ENCODE measurements around the gene TTC22.

TTC22 gene

GRCh38 chr1:54845772-54846171 lies 44.6 kb upstream of the TTC22 start:
- ATAC-seq = no peak
- TF ChIP-seq ARNTL (CRISPR knock-in tag; IDR thresholded peaks at IDR 0.05; ENCODE audit: borderline replicate concordance, low read depth) (no peak), TSHZ2 (CRISPR knock-in tag; IDR thresholded peaks at IDR 0.05) (no peak), ZNF70 (CRISPR knock-in tag; IDR thresholded peaks at IDR 0.05) (no peak), CSRNP3 (CRISPR knock-in tag; IDR thresholded peaks at IDR 0.05) (no peak), OSR1 (CRISPR knock-in tag; IDR thresholded peaks at IDR 0.05) (no peak), CSDC2 (CRISPR knock-in tag; IDR thresholded peaks at IDR 0.05) (no peak), GLIS3 (CRISPR knock-in tag; IDR thresholded peaks at IDR 0.05) (no peak), ISL1 (CRISPR knock-in tag; IDR thresholded peaks at IDR 0.05) (no peak)
- TF ChIP-seq, protein P1, sequence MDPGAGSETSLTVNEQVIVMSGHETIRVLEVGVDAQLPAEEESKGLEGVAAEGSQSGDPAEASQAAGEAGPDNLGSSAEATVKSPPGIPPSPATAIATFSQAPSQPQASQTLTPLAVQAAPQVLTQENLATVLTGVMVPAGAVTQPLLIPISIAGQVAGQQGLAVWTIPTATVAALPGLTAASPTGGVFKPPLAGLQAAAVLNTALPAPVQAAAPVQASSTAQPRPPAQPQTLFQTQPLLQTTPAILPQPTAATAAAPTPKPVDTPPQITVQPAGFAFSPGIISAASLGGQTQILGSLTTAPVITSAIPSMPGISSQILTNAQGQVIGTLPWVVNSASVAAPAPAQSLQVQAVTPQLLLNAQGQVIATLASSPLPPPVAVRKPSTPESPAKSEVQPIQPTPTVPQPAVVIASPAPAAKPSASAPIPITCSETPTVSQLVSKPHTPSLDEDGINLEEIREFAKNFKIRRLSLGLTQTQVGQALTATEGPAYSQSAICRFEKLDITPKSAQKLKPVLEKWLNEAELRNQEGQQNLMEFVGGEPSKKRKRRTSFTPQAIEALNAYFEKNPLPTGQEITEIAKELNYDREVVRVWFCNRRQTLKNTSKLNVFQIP (CRISPR knock-in tag; IDR thresholded peaks at IDR 0.05; ENCODE audit: borderline replicate concordance, low read depth) = no peak

- ATAC-seq = no peak
- TF ChIP-seq CREB5 (CRISPR knock-in tag; IDR thresholded peaks at IDR 0.05; ENCODE audit: low read depth) (no peak), ZC3H10 (CRISPR knock-in tag; IDR thresholded peaks at IDR 0.05) (no peak), BACH2 (CRISPR knock-in tag; IDR thresholded peaks at IDR 0.05; ENCODE audit: borderline replicate concordance) (no peak), PPARA (CRISPR knock-in tag; IDR thresholded peaks at IDR 0.05; ENCODE audit: borderline replicate concordance) (no peak), ZNF565 (CRISPR knock-in tag; conservative IDR thresholded peaks at IDR 0.05; ENCODE audit: low read depth) (no peak), ESRRG (CRISPR knock-in tag; IDR thresholded peaks at IDR 0.05) (no peak), ISL1 (CRISPR knock-in tag; IDR thresholded peaks at IDR 0.05) (no peak), GLIS3 (CRISPR knock-in tag; IDR thresholded peaks at IDR 0.05) (no peak)
- TF ChIP-seq, protein P1 (CRISPR knock-in tag; IDR thresholded peaks at IDR 0.05; ENCODE audit: borderline replicate concordance, low read depth) = no peak
These were observed 43.4 kb upstream of the TTC22 start for GRCh38 chr1:54844564-54844963.

GRCh38 chr1:54843449-54843848 lies 42.3 kb upstream of the TTC22 start:
- TF ChIP-seq PPARA (CRISPR knock-in tag; IDR thresholded peaks at IDR 0.05; ENCODE audit: borderline replicate concordance) = no peak
- TF ChIP-seq CREB5 (CRISPR knock-in tag; IDR thresholded peaks at IDR 0.05; ENCODE audit: low read depth) = no peak
- ATAC-seq = no peak

DNA sequence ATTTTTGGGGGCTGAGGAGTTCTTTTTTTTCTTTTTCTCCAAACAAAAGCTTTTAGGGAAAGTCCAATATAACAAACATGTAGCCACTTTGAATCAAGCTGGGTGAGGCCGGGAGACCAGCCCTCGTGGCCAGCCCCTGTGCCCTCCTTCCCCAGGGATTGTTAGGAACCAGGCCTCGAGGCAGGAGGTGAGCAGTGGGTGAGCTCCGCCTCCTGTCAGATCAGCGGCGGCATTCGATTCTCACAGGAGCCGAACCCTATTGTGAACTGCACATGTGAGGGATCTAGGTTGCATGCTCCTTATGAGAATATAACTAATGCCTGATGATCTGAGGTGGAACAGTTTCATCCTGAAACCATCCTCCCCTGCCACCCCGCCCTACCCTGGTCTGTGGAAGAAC lies 41.8 kb upstream of the TTC22 start:
- no peak for ATAC-seq
- no peak for TF ChIP-seq ZFP3 (CRISPR knock-in tag; IDR thresholded peaks at IDR 0.05)
- TF ChIP-seq PATZ1 (CRISPR knock-in tag; IDR thresholded peaks at IDR 0.05; ENCODE audit: borderline replicate concordance) = no peak
- no peak for TF ChIP-seq ZC3H10 (CRISPR knock-in tag; IDR thresholded peaks at IDR 0.05)
- TF ChIP-seq TSHZ2 (CRISPR knock-in tag; IDR thresholded peaks at IDR 0.05) = no peak
- no peak for TF ChIP-seq CREB5 (CRISPR knock-in tag; IDR thresholded peaks at IDR 0.05; ENCODE audit: low read depth)
- TF ChIP-seq ZNF70 (CRISPR knock-in tag; IDR thresholded peaks at IDR 0.05) = no peak
- no peak for TF ChIP-seq TOX (CRISPR knock-in tag; IDR thresholded peaks at IDR 0.05; ENCODE audit: borderline replicate concordance)
